HPDE6-E6E7 (cell line): ENCODE data around the gene ZNF600.
"Not testable (repeated sequence)": the region's sequence is repeated elsewhere in the genome, so short reads cannot be mapped to it uniquely, and the experiment has no call there.

Source experiments
- DNase-seq: peaks from one replicate; pipeline ENCODE4 v3.0.0; 2011; ENCODE audit warnings: missing footprints; ENCODE audit errors: extremely low spot score

The ZNF600 gene

DNA sequence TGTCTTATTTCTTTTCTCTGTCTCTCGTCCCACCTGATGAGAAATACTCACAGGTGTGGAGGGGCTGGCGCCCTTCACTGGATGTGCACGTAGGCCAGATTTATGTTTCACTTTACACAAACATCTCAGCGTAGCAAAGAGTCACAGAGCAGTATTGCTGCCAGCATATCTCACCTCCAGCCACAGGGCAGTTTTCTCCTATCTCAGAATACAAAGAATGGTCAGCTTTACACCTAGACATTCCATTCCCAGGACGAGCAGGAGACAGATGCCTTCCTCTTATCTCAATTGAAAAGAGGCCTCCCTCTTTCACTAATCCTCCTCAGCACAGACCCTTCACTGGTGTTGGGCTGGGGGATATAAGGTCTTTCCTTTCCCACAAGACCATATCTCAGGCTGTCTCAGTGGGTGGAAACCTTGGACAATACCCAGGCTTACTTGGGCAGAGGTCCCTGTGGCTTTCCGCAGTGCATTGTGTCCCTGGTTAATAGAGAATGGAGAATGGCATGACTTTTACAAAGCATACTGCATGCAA, 44.6 kb downstream of the ZNF600 start:
- DNase-seq, result no peak

DNA sequence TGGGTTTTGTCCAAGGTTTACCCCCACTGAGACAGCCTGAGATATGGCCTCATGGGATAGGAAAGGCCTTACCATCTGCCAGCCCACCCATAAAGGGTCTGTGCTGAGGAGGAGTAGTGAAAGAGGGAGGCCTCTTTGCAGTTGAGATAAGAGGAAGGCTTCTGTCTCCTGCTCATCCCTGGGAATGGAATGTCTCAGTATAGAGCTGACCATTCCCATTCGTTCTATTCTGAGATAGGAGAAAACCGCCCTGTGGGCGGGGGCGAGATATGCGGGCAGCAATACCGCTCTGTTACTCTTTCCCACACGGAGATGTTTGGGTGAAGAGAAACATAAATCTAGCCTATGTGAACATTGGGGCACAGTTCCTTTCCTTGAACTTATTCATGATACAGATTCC, 45.2 kb downstream of the ZNF600 start:
- DNase-seq, result not testable (repeated sequence)

DNA sequence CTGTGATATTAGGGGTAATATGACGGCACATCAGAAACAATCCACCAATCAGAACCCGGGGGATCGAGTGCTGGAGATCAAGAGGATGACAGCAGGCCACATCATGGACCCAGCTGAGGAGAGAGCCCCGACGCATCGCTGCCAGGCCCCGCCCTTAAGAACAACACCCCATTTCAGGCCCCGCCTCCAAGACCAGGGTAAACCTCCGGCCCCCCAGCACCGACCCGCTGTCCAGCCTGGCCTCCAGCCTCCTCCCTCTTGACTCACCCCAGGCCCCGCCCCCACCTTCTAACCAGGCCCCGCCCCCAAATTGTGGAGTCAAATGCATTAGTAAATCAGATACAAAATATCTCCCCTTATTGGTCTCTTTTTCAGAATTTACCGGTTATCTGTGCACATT, 47.0 kb downstream of the ZNF600 start:
- DNase-seq, result no peak

DNA sequence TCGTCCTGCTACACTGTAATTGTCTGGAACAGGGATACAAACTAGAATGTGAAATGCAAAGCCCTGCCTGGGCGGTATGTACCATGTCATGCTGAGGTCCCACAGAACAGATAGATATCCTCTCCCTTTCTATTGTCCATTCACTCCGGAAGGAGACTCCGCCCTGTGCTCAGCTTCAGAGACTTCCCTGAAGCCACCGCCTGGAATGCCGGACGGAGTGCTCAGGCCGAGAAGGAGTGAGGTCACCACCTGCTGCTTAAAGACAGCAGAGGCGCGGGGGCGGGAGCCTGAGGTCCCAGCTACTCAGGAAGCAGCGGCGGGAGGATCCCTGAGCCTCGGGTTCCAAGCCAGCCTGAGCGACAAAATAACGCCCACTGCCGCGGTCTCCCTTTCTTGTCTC, 50.9 kb downstream of the ZNF600 start:
- DNase-seq, result peak; percentile 54

DNA sequence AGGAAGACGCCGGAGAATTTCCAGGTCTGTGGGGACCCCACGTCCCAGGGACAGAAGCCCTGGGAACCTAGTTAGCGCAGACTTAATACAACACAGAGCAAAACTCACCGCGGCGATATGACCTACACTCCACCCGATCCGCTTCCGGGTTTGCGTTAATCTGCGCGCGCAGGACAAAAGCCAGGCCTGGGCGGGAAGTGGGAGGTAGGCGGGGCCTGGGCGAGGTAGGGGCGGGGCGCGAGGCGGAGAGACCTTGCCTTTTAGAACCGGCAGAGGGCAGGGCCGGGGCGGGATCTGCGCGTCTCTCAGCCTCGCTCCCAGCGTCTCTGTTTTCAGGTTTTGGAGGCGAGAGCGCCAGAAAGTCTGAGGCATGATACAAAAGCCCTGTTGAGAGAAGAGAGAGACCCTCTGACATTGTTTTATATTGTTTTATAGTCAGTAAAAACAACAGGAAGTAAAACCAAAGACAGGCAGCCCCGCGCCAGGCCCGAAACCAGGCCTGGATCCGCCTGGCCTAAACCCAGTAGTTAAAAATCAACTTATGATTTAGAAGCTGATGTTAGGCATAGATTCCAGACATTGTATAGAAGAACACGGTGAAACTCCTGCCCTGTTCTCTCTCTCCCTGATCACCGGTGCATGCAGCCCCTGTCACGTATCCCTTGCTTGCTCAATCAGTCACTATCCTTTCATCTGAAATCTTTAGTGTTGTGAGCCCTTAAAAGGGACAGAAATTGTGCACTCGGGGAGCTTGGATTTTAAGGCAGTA, 51.5 kb downstream of the ZNF600 start, which contains the start of gene ZNF611:
ZNF611 (minus strand) TSS at position 152 of the 769 bp plus-strand sequence. CDS start 19,150 bp downstream, outside the sequence.
- DNase-seq, result peak; percentile 90

DNA sequence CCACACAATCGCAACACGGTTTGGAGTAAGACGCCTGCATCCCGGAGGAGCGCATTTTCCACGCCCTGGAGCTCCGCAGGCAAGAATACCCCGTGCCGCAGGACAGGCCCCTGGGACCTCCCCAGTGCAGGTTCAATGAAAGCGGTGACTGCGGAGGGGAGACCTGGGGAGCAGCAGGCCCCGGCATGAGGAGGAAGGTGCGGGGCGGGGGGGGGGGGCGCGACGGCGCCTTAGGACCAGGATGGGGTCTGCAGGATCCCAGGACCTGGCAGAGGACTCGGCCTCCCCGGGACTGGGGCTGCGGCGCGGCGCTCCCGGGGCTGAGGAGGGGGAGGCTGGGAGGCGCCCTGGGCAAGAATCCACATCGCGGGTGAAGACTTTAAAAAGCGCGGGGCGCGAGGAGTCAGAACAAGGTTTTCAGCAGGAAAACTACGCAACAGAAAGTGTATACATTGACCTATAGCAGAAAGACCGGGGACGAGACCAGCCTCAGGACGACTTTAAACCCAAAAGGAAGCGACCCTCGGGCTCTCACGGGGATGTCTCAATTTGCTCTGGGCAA, 52.2 kb downstream of the ZNF600 start:
- peak; percentile 23 for DNase-seq

DNA sequence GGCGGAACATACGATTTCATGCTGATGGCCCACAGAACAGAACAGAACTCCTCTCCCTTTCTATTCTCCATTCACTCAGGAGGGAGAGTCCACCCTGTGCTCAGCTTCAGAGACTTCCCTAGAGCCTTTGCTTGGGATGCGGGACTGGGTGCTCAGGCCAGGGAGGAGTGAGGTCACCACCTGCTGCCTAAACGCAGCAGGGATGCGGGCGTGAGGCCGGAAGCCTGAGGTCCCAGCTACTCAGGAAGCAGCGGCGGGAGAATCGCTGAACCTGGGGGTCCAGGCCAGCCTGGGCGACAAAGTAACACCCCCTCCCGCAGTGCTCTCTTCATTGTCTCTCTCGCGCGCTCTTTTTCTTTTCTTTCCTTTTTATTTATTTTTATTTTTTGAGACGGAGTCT, 60.5 kb downstream of the ZNF600 start:
- not testable (repeated sequence) for DNase-seq

DNA sequence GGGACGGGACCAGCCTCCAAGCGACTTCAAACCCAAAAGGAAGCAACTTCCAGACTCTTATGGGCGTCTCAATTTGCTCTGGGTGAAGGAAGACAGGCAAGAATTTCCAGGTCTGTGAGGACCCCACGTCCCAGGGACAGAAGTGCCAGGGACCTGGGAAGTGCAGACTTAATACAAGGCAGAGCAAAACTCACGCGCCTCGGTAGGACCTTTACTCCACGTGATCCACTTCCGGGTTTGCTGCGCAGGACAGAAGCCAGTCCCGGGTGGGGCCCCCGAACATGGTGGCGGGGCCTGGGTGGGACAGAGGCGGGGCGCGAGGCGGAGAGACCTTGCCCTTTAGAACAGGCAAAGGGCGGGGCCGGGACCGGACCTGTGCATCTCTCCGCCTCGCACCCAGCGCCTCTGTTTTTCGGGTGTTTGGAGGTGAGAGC, 61.0 kb downstream of the ZNF600 start:
- DNase-seq, result no peak

DNA sequence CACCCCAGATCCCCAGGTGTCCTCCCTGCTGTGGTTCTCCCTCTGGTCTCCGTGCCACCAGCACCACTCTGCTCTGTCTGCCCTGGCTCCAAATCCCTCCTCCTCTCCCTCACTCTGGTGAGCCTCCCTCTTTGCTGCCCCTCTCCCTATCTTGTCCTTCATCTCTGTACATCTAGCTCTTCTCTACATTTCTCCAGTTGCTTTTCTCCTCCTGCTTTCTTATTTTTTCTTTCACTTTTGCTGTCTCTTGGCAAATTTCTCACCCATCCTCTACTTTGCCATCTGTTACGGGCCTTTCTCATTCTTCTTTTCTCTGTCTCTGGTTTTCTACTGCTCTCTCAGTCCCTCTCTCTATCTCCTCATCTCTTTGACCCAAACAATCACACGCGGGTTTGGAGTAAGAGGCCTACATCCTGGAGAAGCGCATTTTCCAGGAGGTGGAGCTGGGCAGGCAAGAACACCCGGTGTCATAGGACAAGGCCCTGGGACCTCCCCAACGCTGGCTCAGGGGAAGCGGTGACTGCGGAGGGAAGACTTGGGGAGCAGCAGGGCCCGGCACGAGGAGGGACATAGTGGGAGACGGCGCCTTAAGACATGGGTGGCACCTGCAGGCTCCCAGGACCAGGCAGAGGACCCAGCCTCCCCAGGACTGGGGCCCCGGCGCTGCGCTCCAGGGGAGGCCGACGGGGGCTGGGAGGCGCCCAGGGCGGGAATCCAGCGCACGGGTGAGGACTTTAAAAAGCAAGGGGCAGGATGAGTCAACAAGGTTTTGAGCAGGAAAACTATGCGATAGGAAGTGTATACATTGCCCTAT, 61.7 kb downstream of the ZNF600 start:
- DNase-seq, result no peak

DNA sequence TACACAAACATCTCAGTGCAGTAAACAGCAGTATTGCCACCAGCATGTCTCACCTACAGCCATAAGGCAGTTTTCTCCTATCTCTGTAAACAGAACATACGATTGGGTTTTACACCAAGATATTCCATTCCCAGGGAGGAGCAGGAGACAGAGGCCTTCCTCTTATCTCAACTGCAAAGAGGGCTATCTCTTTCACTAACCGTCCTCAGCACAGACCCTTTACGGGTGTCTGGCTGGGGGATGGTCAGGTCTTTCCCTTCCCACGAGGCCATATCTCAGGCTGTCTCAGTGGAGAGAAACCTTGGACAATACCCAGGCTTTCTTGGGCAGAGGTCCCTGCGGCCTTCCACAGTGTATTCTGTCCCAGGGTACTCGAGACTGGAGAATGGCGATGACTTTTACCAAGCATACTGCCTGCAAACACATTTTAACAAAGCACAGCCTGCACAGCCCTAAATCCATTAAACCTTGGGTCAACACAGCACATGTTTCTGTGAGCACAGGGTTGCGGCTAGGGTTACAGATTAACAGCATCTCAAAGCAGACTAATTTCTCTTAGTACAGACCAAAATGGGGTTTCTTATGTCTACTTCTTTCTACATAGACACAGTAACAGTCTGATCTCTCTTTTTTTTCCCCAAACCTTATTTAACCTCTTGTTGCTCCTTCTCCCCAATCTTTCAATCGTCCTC, 62.5 kb downstream of the ZNF600 start:
- not testable (repeated sequence) for DNase-seq

DNA sequence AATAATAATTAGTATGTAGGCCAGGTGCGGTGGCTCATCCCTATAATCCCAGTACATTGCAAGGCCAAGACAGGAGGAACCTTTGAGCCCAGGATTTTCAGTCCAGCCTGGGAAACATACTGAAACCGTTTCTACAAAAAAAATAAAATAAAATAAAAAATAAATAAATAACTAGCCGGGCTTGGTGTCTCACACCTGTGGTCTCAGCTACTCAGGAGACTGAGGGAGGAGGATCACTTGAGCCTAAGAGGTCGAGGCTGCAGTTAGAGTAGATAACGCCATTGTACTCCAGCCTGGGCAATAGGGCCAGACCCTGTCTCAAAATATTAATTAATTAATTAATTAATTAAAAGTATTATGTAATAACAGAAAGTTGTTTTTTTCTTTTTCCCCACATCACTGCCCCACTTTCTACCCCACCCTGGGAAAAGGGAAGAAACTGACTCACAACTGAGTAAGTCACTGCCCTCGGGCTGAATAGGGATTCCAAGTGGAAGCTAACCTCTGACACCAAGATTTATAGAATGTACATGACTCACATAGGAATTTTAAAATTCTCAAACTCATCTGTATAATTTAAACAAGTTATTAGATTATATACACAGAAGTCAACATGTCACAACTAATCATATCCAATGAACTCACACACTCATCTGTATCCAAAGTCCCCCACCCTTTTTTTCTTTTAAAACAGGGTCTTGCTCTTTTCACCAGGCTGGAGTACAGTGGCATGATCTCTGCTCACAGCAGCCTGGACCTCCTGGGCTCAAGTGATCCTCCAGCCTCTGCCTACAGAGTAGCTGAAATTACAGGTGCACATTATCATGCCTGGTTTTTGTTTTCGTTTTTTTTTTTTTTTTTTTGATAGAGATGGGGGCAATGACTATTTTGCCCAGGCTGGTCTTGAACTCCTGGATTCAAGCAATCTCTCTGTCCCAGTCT, 64.3 kb downstream of the ZNF600 start:
- DNase-seq, result peak; percentile 80

DNA sequence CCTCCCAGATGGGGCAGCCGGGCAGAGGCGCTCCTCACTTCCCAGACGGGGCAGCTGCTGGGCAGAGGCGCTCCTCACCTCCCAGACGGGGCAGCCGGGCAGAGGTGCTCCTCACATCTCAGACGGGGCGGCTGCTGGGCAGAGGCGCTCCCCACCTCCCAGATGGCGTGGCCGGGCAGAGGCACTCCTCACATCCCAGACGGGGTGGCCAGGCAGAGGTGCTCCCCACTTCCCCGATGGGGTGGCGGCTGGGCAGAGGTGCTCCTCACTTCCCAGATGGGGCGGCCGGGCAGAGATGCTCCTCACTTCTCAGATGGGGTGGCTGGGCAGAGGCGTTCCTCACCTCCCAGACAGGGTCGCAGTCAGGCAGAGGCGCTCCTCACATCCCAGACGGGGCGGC, 66.0 kb downstream of the ZNF600 start:
- DNase-seq, result not testable (repeated sequence)

DNA sequence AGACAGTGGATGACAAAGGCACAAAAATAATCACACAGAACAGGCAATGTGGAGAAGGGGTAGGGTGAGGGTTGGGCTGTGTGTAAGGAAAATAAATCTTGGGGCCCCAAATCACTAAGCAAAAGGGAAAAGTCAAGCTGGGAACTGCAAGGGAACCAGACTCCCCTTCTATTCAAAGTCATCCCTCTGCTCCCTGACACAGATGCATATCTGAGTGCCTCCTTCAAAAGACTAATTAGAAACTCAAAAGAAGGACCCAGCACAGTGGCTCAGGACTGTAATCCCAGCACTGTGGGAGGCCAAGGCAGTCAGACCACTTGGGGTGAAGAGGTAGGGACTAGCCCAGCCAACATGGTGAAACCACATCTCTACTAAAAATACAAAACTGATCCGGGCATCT, 70.1 kb downstream of the ZNF600 start:
- no peak for DNase-seq

DNA sequence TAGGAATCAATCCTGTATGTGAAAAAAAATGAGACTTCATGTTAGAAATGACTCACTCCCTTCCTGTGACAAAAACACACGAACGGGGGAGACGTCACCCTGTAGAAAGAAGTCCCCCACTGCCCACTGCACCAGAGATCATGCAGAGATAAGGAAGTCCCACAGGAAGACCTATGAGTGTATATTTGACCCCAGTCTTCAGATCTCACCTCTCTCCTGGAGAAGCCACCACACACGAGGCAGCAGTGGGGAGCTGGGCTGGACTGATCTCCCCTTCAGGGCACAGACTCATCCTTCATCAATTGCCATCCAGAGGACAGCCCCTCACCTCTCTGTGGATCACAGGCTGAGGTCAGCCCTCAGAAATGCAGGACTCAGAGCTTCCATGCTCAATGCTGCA, 70.7 kb downstream of the ZNF600 start:
- not testable (repeated sequence) for DNase-seq

DNA sequence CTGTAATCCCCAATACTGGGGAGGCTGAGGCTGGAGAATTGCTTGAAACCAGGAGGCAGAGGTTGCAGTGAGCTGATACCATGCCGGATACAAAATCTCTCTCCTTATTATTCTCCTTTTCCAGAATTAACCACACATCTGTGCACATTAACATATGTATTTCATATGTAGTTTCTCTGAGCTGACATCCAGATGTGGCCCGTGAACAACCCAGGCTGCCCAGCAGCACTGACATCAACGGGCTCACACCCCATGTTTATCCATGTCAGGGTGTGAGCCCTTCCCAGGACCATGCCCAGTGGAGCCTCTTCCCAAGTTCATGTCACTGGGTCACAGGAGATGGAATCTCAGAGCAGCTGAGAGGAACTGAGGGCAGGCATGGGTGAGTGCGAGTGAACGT, 71.3 kb downstream of the ZNF600 start:
- not testable (repeated sequence) for DNase-seq
